Measurements from ENCODE around the gene BRD7.
A peak's percentile ranks its signal among the peaks of the same experiment; 100 is the strongest.

Gene BRD7

DNA sequence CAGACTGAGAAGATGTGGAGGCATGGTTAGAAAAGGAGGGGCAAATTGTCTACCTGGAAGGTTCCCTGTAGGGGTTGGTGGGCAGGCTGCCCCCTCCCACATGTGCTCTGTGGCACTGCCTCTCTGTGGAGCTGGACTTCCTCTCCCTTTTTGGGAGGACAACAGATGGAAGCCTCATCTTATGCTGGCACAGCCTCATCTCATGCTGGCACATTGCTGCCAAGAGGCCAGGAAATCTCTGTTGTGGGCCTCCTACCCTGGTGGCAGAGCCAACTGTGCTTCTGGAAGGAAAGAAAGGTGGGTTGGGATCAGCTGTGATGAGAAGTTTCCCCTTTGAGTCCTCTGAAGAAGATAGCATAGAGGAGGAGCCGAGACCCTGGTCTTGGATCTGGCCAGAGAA, 19.7 kb upstream of the BRD7 start:
- no peak for DNase-seq

DNA sequence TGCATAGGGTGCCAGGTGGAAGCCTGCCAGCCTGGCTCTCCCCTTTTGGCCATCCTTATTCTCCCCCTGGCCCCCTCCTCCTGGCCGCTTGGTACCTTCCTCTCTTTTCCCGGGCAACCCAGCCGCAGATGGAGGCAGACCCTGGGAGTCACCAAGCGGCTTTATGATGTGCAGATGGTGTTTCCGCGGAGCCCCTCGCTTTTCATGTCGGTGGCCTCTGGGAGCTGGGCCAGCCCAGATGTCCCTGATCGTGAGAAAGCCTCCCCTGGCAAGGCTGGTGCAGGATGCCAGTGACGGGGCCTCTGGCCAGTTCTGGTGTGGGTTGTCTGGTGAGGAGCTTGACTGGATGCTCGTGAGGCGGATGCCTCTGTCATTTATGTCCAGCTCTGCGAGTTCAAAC, 18.0 kb upstream of the BRD7 start:
- DNase-seq = no peak

DNA sequence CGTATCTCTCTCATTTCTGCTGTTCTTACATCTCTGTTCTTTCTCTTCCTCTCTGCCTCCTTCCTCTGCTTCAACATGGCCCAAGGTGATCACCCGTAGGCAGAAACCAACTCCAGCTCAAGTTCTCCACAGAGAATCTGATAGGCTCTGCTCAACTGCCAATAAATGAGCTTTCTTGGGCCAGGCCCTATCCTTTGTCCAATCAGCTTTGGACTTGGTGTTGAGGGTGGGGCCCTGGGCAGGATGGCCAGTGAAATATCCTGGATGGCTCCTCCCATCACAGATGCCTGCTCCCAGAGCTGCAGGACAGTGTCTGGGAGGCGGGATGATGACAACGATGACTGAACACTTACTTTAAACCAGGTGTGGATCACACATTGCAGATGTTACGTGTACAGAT, 17.4 kb upstream of the BRD7 start:
- DNase-seq = no peak

DNA sequence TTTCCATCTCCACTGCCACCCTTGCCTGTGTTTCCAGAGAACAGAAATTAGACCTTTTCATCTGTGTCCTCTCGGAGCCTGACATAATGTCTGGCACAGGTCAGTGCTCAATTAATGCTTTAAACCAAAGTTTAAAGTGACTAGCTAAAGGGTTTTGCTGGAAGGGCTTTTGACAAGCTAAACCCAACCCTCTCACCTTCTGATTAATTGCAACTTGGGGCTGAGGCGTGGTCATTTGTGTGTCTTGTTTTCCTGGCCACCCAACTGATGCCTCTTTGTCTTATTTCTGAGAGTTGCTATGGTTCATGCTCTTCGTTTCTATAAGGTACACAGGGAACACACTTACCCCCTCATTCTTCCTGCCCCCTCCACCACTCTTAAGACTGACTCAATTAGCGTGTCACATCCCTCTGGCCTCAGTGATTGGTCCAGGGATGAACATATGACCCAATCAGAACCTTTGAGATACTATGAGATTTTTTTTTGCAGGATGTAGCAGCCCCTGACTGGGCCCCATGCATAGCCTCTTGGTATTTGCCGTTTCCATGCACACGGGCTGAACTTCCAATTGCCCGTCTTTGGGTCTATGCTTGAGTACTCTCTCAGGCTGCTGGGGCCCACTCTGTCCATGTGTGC, 15.8 kb upstream of the BRD7 start:
- DNase-seq = no peak

DNA sequence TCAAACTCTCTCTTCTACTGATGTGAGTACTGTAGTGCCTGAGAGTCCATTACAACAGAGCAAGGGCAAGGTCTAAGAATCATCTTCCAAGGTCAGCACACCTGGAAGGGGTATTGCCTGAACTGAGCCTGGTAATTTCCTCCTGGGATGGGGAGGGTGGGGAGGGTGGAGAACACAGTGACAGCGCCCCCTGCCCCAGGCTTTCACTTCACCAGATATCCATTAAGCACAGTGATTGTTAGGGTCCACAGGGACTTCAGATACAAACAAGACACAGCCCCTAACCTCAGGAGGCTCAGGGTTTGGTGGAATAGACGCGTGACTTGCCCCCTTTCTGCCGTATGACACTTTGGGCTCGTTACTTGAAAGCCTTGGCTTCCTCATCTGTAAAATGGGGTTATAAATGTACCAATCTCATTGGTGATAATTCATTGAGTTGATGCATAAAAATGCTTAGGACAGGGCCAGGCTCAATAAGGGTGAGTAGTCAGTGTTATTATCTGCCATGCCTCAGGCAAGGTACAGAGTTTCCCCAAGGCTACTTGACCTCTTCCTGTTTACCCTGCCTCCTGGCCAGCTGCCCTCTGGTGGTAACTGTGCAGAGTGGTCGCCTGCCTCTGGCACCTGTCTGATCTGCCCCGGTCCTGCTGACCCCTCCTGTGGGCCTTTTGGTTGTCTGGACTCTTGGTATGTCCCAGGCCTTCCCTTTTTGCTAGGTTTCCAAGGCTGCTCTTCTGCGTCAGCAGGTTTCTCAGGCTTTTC, 13.1 kb upstream of the BRD7 start:
- DNase-seq = no peak

DNA sequence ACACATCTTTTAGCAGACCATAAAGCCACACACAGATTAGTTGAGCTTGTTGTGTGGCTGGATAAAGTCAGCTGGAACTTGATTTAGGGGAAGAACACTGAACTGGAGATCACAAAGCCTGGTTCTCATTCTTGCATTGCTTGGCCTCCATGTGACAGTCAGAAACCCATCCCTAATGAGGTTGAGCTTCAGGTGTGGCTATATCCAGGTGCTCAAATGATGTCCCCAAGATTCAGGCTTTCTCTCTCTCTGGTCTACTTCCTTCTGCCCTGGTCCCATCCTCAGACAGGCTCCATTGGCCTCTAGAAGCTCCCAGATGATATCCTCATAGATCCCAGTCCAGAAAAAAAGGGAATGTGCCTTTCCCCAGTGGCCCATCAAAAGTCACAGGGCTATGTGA, 9.6 kb upstream of the BRD7 start:
- DNase-seq = no peak

DNA sequence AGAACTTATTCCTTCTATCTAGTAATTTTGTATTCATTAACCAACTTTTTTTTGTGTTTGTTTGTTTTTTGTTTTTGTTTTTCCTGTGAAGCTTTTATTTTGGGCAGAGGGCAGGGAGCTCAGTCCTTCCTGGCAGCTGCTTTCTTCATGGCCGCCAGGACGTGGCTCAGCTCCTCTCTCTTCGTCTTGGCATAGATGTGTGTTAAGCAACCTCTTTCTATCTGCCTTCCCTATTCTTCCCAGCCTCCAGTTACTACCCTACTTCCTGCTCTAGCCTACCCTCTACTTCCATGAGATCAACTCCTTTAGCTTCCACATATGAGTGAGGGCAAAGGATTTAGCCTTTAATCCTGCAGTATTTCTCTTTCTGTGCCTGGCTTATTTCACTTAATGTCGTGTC, 8.2 kb upstream of the BRD7 start:
- peak; percentile 46 to 56 for DNase-seq

DNA sequence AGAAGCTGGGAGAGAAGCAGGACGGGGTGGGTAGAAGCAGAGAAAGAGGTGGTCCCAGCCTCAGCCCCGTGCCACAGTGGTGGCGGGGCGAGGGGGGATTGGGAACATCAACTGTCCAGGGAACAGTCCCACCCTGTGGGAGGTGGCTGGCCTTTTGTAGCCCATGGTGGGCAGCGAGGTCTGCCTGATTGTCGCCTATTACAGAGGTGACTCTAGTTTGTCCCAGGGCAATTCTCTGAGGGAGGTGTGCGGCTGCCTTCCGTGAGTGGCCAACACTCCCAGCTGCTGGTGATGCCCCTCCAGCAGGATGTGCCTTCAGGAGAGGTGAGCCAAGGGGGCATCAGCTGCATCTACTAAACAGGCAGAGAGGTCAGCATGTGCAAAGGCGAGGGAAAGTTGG, 5.0 kb upstream of the BRD7 start:
- no peak for DNase-seq

DNA sequence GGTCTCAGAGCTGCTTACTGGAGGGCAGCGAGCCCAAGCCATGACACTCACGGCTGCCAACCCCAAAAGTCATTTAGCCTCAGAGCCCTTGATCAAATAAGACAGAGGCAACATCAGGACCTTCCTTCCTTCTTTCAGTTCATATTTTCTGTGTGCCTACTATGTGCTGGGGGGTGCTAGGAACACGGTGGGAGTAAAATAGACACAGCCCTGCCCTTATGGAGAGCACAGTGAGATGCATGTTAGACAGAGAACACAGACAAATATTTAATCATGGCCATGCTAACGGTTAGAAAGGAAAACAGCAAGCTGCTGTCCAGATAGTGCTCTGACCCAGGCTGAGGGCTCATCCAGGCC, 4.5 kb upstream of the BRD7 start:
- no peak for DNase-seq

DNA sequence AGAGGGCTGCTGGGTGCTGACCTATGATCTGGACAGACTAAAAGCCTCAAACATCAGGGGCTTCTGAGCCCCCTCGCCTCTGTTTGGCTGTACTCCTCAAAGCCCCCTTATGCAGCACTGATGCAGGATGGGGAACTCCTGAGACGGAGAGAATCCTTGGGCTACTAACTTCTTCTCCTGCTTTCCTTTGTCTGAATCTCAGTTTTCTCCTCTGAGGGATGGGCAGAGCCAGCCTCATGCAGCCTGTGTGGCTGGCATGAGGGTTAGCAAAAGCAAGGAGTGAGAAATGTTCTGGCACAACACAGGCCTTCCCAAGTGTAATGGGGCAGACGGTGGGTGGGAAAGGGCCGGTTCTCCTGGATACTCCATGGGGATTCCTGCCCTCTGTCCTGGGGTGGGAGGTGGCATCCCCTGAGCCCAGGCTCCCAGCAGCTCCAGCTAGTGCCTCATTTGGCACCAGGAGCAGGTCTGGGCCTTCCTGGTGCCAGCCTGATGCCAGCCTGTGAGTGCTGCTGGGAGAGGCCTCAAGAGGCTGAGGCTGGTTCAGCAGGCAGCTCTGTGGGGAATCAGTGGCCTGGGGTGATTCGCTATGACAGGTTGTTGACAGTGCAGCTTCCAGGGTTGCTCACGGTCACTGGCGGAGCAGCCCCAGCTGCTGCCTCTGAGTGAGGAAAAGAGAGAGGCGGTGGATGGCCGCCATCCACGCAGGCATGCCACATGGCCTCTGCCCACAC, 4.0 kb upstream of the BRD7 start:
- no peak for DNase-seq

DNA sequence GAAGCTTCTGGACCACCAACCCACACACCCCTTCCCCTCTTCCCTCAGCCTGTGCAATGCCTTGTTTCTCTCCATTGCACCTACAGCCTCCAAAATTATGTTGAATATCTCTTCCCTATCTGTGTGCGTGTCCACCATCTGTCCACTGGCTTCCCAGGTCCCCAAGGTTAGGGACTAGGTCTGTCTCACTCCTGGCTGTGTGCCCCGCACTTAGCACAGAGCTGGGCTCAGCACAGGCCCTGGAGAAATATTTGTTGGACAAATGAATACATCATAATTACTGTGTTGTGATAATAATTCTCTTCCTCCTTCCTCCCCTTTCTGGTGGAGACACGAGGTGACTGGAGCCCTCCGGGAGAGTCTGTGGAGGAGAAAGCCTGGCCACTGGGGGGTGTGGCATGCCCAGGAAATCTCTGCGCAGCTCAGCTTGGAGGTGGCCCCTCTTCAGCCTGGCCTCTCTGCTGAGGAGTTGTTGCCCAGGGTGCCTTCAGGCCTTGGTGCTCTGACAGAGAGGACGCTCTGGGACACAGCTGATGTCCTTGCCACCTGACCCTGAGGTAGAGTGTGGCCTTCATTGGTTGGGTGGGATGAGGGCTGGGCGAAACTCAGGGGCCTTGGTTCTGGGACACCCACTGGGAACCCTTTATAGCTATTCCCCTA, 3.3 kb upstream of the BRD7 start:
- DNase-seq = no peak

DNA sequence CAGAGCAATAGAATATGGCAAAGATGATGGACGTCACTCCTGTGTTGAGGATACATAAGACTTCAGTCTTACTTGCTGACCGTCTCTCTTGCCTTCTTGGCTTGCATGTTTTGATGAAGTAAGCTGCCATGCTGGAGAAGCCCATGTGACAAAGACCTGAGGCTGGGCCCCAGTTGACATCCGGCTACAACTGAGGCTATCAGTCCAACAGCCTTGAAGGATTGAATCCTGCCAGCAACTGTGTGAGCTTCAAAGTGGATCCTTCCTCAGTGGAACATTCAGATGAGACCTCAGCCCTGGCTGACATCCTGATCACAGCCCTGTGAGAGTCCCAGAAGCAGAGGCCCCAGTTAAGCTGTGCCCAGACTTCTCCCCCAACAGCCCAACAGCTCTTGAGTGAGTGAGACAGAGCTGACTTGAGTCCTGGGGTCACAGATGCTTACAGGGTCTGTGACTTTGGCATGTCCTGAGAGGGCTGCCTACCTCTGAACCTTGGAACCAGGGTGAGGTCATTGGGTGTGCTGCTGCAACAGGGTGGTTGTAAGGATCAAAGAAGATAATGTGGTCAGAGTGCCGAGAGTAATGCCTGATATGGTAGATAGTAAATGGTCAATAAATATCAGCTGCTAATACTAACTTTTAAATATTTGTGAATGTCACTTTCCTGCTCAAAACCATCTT, 2.4 kb upstream of the BRD7 start:
- DNase-seq = no peak

DNA sequence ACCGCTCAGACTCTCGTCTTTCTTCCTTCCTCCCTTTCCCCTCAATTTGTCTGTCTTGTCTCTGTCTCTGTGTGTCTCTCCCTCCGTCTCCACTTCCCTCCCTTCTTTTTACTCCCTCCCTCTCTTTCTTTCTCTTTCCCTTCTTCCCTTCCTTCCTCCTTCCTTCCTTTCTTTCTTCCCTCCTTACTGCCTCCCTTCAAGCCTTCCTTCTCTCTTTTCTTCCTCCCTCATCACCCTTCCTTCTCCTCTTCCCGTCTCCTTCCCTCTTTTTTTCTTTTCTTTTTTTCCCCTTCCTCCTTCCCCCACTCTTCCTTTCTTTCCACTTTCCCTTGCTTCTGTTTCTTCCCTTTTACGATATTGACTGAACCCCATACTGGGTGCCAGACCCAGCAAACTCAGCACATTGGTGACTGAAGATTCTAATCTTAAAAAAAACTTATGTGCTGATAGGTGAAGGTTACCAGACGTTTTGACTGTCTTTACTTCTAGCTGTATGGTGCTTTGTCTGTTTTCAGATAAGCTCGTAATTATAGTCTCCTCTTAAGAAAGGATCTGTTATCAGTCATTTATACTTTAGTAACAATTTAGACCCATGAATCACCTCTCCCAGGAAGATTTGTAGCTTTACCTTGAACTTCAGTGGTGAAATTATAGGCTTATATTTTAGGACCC, 481 bp upstream of the BRD7 start:
- no peak for DNase-seq

DNA sequence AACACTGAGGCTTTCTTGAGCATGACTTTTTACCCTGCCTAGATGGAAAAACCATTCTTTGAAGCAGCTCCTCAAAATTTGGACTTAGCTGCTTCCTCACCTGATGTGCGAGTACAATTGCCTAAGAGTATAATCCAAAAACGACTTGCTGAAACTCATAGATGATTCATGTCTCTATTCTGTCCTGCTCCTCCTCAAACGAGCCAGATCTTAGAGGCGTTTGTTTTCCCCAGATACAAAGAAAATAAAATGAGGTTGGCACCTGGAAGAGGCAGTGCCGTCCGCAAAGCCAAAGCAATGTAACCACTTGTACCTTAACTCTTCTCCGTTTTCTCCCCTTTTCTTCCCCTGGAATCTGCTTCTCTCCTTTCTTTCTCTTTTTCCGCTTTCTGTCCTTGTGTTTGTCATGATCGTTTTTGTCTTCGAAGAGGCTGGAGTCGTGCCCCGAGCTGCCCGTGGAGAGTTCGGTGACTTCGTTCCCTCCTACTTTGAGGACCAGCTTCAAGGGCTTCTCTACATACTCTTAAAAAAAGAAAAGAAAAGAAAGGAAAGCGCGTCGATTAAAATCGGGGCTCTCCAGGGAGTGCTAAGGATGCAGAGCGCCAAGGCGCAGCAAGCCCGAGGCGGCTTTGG, 895 bp downstream of the BRD7 start:
- DNase-seq = no peak

DNA sequence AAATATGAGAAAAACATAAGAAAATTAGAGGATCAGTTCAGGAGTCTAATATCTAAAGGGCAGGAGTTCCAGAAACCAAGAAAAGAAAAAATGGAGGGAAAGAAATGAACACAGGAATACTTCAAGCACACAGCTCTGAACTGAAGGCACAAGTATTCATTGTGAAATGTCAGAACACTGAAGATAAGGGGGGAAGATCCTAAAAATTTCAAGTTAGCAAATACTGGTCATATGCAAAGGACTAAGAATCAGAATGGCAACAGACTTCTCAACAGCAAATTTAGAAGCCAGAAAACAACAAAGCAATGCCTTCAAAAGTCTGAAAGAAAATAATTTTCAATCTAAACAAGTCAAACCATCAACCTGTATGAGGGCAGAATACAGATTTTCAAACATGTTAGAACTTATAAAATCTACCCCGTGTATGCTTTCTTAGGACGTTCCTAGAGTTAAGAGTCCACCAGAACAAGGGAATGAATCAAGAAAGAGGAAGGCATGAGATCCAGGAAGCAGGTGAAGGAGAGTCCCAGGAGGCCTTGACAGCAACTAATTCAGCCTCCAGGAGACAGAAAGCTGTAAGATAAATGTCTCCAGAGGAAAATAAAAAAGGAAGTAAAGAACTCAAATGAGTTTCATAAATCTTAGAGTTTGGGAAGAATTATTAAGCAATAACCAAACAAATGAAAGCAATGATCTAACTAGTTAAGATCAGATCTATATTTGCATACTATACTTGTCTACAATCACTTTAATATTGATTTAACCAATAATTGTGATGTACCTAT, 2.8 kb downstream of the BRD7 start:
- peak in 1 of 2 donors; percentile 67 for DNase-seq

DNA sequence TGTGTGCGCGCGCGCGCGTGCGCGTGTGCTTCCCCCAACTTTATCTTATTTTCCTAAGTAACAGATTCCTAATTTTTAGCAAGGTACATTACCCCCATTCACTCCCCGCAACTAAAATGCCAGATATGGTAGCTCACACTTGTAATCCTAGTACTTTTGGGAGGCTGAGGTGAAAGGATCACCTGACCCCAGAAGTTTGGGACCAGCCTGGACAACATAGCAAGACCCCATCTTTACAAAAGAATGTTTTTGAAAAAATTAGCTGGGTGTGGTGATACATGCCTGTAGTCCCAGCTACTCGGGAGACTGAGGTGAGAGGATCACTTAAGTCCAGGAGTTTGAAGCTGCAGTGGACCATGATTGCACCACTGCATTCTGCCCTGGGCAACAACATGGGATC, 5.1 kb downstream of the BRD7 start:
- DNase-seq = no peak

DNA sequence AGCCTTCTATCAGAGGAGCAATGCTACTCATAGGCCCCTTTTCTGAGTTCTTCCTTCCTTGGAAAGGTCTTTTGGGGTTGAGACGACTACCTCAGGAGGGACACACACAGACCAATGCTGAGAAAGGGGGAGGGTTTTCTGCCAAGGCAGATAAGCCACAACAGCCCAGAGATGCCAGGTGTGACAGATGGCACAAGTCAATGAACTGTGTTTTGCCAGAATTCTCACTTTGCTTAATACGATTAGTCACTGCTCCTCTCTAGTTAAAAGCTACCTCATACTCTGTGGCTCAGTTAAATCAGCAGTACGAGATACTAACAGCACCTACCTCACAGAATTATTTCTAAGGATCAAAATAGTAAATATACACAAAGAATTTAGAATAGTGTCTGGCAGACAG, 8.0 kb downstream of the BRD7 start:
- no peak for DNase-seq

DNA sequence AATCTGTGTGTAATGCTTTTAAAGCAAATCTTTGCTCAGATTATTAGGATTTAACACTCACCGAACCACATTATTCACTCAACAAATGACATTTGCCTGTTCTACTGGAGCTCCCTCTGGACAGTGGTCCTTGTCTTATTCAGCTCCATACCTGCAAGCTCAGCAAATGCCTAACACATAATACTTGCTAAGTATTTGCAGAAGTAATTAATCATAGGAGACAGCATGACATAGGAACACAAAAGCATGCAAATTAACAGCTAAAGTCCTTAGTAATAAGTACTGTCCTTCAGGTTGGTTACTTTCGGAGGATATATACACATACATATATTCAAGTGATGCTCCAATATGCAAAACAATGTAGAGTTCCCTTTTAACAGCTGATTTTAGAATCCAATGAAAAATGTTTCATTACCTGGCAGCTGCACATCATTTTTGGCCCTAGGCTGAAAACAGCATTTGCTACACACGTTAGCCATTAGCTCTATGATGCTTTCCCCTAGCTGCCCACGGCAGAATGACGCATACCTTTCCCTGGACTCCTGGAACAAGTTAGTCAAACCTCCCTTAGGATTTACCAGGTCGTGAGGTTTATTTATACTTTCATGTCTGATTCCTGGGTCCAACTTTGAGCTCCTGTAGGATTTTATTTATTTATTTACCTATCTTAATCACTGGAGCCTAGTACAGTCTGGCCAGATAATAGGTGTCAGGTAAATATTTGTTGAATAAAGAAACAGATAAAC, 8.6 kb downstream of the BRD7 start:
- no peak for DNase-seq

DNA sequence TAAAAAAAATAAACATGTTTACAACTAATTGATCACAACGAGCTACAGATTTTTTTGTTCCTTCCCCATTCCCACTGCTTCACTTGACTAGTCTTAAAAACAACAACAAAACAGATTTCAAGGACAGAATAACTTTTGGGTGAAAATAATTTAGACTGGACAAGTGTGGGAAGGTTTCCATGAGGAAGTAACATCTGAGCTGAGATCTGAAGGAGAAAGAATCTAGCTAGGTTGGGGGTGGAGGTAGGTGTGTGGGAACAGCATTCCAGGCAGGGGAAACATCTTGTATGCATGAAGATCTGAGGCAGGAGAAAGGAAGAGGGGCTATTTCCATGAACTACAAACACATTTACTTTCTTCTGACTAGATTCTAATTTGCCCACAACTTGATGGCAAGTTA, 9.2 kb downstream of the BRD7 start:
- DNase-seq = no peak

All from inflammatory macrophage (primary cell).